ENCODE measurements around the gene ARL5A. TPM values are rescaled to one million over a fixed set of nuclear protein-coding genes. Genes with fewer than 3 reads are reported as not detected.

The ARL5A gene
- total and polyA plus RNA-seq, 9 of the 15 experiments (the other 6 are each of a cell fraction or from before 2014, with no cell fraction given): 16.3 to 117 (median 88.4) TPM

- TF ChIP-seq HMGXB4 (CRISPR knock-in tag; IDR thresholded peaks at IDR 0.05): no peak
- no peak for TF ChIP-seq PCBP2 (IDR thresholded peaks at IDR 0.05; ENCODE audit: low read depth, low read length, poor library complexity, severe bottlenecking)
- TF ChIP-seq RCOR1 (IDR thresholded peaks at IDR 0.05; ENCODE audit: borderline replicate concordance in 1 of 2, low read depth in 2 of 2, low read length in 2 of 2): no peak; a peak in 1 of 4 replicates
- TF ChIP-seq LARP7 (IDR thresholded peaks at IDR 0.05): peak; percentile 86
- no peak for TF ChIP-seq HMBOX1 (IDR thresholded peaks at IDR 0.05)
- TF ChIP-seq OTX1 (CRISPR knock-in tag; IDR thresholded peaks at IDR 0.05): no peak
- TF ChIP-seq TOE1 (IDR thresholded peaks at IDR 0.05; ENCODE audit: borderline replicate concordance): 0 out of 2 replicates have a peak, but pooled peaks have one; percentile 49
- TF ChIP-seq TOE1 (CRISPR knock-in tag; IDR thresholded peaks at IDR 0.05; ENCODE audit: borderline replicate concordance, low read depth): no peak
- TF ChIP-seq MXI1 (IDR thresholded peaks at IDR 0.05; ENCODE audit: low read depth, low read length): no peak
- TF ChIP-seq NONO (IDR thresholded peaks at IDR 0.05; ENCODE audit: low read depth in 2 of 2, low read length in 1 of 2): no peak
- TF ChIP-seq REST (IDR thresholded peaks at IDR 0.05; ENCODE audit: borderline replicate concordance): 0 out of 2 replicates have a peak, but pooled peaks have one; percentile 16
- no peak for TF ChIP-seq REST (CRISPR knock-in tag; IDR thresholded peaks at IDR 0.05; ENCODE audit: low read depth)
- no peak for TF ChIP-seq ZBTB43 (CRISPR knock-in tag; IDR thresholded peaks at IDR 0.05)
- TF ChIP-seq MLX (CRISPR knock-in tag; conservative IDR thresholded peaks at IDR 0.05): no peak
- TF ChIP-seq ZNF668 (CRISPR knock-in tag; IDR thresholded peaks at IDR 0.05): peak; percentile 76; the same call in 1 of the 2 replicates
Observed at GRCh38 chr2:151760139-151760650, 68.0 kb downstream of the ARL5A start (continued).

Measured in K562 (cell line).